Uterus (tissue), 2 donors: ENCODE measurements around the gene SCN3A.

ENCODE experiments used
- POLR2A ChIP-seq, 2 donors: fragments of 450-650 bp; IDR thresholded peaks; one replicate each; pipeline ENCODE4 v1.6.1; 2016; ENCODE audit warnings: antibody characterized with exemption in 2 of 2, mild to moderate bottlenecking in 1 of 2, moderate library complexity in 1 of 2
- TF ChIP-seq, protein P1 (sequence below), 4 experiments: fragments of 200-600 bp in 2 of 4; fragments of 450-650 bp in 2 of 4; sonication (generic) in 2 of 4; IDR thresholded peaks; one replicate each; pipeline ENCODE4 v1.5.1; 2016 to 2019; ENCODE audit warnings: antibody characterized with exemption in 4 of 4, mild to moderate bottlenecking in 2 of 4, moderate library complexity in 1 of 4

DNA sequence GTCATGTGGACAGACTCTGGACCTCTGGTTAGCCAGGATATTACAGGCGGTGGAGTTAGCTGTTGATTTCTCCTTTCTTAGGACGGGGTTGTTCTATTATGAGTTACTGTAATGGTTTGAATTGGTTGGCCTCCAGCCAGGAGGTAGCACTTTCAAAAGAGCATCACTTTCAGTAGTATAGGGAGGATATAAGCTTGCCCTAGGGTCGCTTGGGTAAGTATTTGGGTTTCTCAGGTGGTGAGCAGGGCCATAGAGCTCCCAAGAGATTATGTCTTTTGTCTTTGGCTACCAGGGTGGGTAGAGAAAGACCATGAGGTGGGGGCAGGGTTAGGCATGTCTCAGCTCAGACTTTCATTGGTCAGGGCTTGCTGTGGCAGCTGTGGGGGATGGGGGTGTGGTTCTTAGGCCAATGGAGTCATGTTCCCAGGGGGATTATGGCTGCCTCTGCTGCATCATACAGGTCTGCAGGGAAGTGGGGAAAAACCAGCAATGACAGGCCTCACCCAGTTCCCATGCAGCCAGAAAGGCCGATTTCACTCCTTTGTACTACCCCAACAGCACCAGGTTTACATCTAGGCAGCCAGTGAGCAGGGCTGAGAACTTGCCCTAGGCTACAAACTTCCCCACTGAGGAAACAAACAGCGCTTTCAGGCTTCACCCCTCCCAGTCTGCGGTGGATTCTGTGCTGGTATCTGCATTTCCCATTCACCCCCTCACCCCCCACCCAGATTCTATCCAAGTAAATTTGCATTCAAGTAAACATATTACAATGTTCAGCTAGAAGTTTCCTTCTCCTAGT is 159.1 kb downstream of the SCN3A start:
- no peak for TF ChIP-seq POLR2A (IDR thresholded peaks at IDR 0.05)
- TF ChIP-seq, protein P1, sequence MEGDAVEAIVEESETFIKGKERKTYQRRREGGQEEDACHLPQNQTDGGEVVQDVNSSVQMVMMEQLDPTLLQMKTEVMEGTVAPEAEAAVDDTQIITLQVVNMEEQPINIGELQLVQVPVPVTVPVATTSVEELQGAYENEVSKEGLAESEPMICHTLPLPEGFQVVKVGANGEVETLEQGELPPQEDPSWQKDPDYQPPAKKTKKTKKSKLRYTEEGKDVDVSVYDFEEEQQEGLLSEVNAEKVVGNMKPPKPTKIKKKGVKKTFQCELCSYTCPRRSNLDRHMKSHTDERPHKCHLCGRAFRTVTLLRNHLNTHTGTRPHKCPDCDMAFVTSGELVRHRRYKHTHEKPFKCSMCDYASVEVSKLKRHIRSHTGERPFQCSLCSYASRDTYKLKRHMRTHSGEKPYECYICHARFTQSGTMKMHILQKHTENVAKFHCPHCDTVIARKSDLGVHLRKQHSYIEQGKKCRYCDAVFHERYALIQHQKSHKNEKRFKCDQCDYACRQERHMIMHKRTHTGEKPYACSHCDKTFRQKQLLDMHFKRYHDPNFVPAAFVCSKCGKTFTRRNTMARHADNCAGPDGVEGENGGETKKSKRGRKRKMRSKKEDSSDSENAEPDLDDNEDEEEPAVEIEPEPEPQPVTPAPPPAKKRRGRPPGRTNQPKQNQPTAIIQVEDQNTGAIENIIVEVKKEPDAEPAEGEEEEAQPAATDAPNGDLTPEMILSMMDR (IDR thresholded peaks at IDR 0.05): no peak
